WTC11 (cell line): ENCODE measurements around the gene D2HGDH.

Experiments used
- ATF3 ChIP-seq: sonication (generic); formaldehyde crosslinking; conservative IDR thresholded peaks from 2 replicates; pipeline ENCODE4 v1.8.1; 2022; ENCODE audit warnings: mild to moderate bottlenecking, missing genetic modification reagents
- CTCF ChIP-seq: fragments of 200-600 bp; IDR thresholded peaks from 2 replicates; pipeline ENCODE4 v1.8.0; 2022; ENCODE audit warnings: antibody characterized with exemption
- E2F5 ChIP-seq: sonication (generic); formaldehyde crosslinking; IDR thresholded peaks from 2 replicates; pipeline ENCODE4 v1.8.1; 2022; ENCODE audit warnings: mild to moderate bottlenecking, moderate library complexity, missing genetic modification reagents
- OVOL2 ChIP-seq: fragments of 250-450 bp; sonication (Bioruptor Pico); IDR thresholded peaks from 2 replicates; pipeline ENCODE4 v1.9.0; 2021; ENCODE audit warnings: mild to moderate bottlenecking, borderline replicate concordance
- SMAD3 ChIP-seq: sonication (generic); formaldehyde crosslinking; IDR thresholded peaks from 2 replicates; pipeline ENCODE4 v1.8.0; 2022; ENCODE audit warnings: missing genetic modification reagents, mild to moderate bottlenecking, borderline replicate concordance
- SP1 ChIP-seq: sonication (generic); formaldehyde crosslinking; conservative IDR thresholded peaks from 2 replicates; pipeline ENCODE4 v1.8.1; 2022; ENCODE audit warnings: missing genetic modification reagents
- USF2 ChIP-seq: sonication (generic); formaldehyde crosslinking; IDR thresholded peaks from 2 replicates; pipeline ENCODE4 v1.8.1; 2023; ENCODE audit warnings: mild to moderate bottlenecking, missing genetic modification reagents, moderate library complexity
- ZNF425 ChIP-seq: fragments of 250-450 bp; sonication (Bioruptor Pico); conservative IDR thresholded peaks from 2 replicates; pipeline ENCODE4 v1.9.0; 2021; ENCODE audit warnings: mild to moderate bottlenecking
- ZNF512 ChIP-seq: sonication (generic); formaldehyde crosslinking; IDR thresholded peaks from 2 replicates; pipeline ENCODE4 v1.8.1; 2022; ENCODE audit warnings: missing genetic modification reagents, borderline replicate concordance

- TF ChIP-seq E2F5 (CRISPR knock-in tag) (no peak), ZNF512 (CRISPR knock-in tag) (no peak), CTCF (no peak), ATF3 (CRISPR knock-in tag) (no peak), USF2 (CRISPR knock-in tag) (no peak), SMAD3 (no peak), SP1 (CRISPR knock-in tag) (no peak), ZNF425 (no peak), OVOL2 (CRISPR knock-in tag) (no peak)
Measured at GRCh38 chr2:241770185-241770935, 35.9 kb downstream of the D2HGDH start.
